Mesothelial cell of epicardium (in vitro differentiated cells): ENCODE data around the gene PROX2. TPM values are rescaled to one million over a fixed set of nuclear protein-coding genes. Genes with fewer than 3 reads are reported as not detected.
A peak's percentile ranks its signal among the peaks of the same experiment; 100 is the strongest.

Source experiments
- DNase-seq, 2 experiments: peaks; one replicate each; pipeline ENCODE4 v3.0.0; 2021; ENCODE audit warnings: low spot score in 2 of 2; ENCODE audit not compliant: unreplicated experiment in 2 of 2
- H3K27ac Mint-ChIP-seq: 2 replicates; pipeline ENCODE4 v1.8.0; 2021; ENCODE audit warnings: mixed read lengths
- H3K27me3 Mint-ChIP-seq: 2 replicates; pipeline ENCODE4 v1.8.0; 2021; ENCODE audit warnings: low read depth, mixed read lengths
- H3K36me3 Mint-ChIP-seq: 2 replicates; pipeline ENCODE4 v1.8.0; 2021; ENCODE audit warnings: mixed read lengths
- H3K4me1 Mint-ChIP-seq: 2 replicates; pipeline ENCODE4 v1.8.0; 2021; ENCODE audit warnings: mixed read lengths
- H3K4me3 Mint-ChIP-seq: 2 replicates; pipeline ENCODE4 v1.8.0; 2021; ENCODE audit warnings: mild to moderate bottlenecking, moderate library complexity, mixed read lengths
- H3K9me3 Mint-ChIP-seq: 2 replicates; pipeline ENCODE4 v1.8.0; 2021; ENCODE audit warnings: mixed read lengths
- CTCF ChIP-seq: fragments of 200-600 bp; sonication (generic); IDR thresholded peaks from one replicate; pipeline ENCODE4 v1.5.0; 2021; ENCODE audit warnings: antibody characterized with exemption; ENCODE audit not compliant: unreplicated experiment
- total RNA-seq: library from RNA; stranded (reverse); gene quantifications from 3 replicates; pipeline ENCODE4 v1.2.1, GENCODE V29; 2021

Gene PROX2
- total RNA-seq, 1 donor from 2014 or later: not detected

- no peak for DNase-seq
- Mint-ChIP-seq H3K27ac (no peak overlapping the region), H3K27me3 (no peaks in the 10 kb centered on the region), H3K36me3 (peaks cover 11% of the 10 kb centered on the region), H3K4me1 (peaks cover 22% of the 10 kb centered on the region), H3K4me3 (no peak overlapping the region), H3K9me3 (no peaks in the 10 kb centered on the region)
- no peak for TF ChIP-seq CTCF
Measured at GRCh38 chr14:74840603-74841030, 35.3 kb downstream of the PROX2 start.

GRCh38 chr14:74838166-74838565 is 37.8 kb downstream of the PROX2 start:
- Mint-ChIP-seq H3K27me3 (no peaks in the 10 kb centered on the region), H3K4me3 (no peak overlapping the region), H3K27ac (no peak overlapping the region), H3K4me1 (peaks cover 9% of the 10 kb centered on the region), H3K9me3 (no peaks in the 10 kb centered on the region), H3K36me3 (peaks cover 11% of the 10 kb centered on the region)
- no peak for TF ChIP-seq CTCF
- no peak for DNase-seq

GRCh38 chr14:74836251-74836960 is 39.5 kb downstream of the PROX2 start:
- no peak for DNase-seq
- no peaks in the 10 kb centered on the region for H3K27me3 Mint-ChIP-seq
- peaks cover 12% of the 10 kb centered on the region for H3K36me3 Mint-ChIP-seq
- no peak for TF ChIP-seq CTCF
- no peaks in the 10 kb centered on the region for H3K9me3 Mint-ChIP-seq
- peak overlapping the region; percentile 75 for H3K27ac Mint-ChIP-seq
- no peak overlapping the region for H3K4me3 Mint-ChIP-seq
- peaks cover 9% of the 10 kb centered on the region for H3K4me1 Mint-ChIP-seq

GRCh38 chr14:74835645-74836250 is 40.2 kb downstream of the PROX2 start:
- peaks cover 9% of the 10 kb centered on the region for H3K4me1 Mint-ChIP-seq
- H3K27me3 Mint-ChIP-seq: no peaks in the 10 kb centered on the region
- no peaks in the 10 kb centered on the region for H3K9me3 Mint-ChIP-seq
- H3K36me3 Mint-ChIP-seq: peaks cover 10% of the 10 kb centered on the region
- no peak for DNase-seq
- H3K27ac Mint-ChIP-seq: peak overlapping the region; percentile 54
- H3K4me3 Mint-ChIP-seq: no peak overlapping the region
- no peak for TF ChIP-seq CTCF

- H3K4me3 Mint-ChIP-seq: no peak overlapping the region
Measured at GRCh38 chr14:74834692-74835392, 41.1 kb downstream of the PROX2 start.

More at GRCh38 chr14:74834692-74835392, 41.1 kb downstream of the PROX2 start:
- Mint-ChIP-seq H3K27ac (peak overlapping the region; percentile 6), H3K27me3 (no peaks in the 10 kb centered on the region), H3K9me3 (no peaks in the 10 kb centered on the region), H3K4me1 (peaks cover 9% of the 10 kb centered on the region), H3K36me3 (peaks cover 13% of the 10 kb centered on the region)
- TF ChIP-seq CTCF: no peak
- DNase-seq: no peak
